GM23338 (cell line): Measurements from ENCODE around the gene DPF3. TPM values are rescaled to one million over a fixed set of nuclear protein-coding genes. Genes with fewer than 3 reads are reported as not detected.

ENCODE experiments used
- ATAC-seq: fragments of 200-7000 bp; cut with Tn5 transposase; 3 replicates; pipeline ENCODE4 v1.9.1; 2020
- DNase-seq: peaks from one replicate; pipeline ENCODE4 v3.0.0-alpha.2; 2015; ENCODE audit warnings: low spot score
- H2AFZ ChIP-seq: fragments of 200-600 bp; sonication (generic); 2 replicates; pipeline ENCODE4 v1.8.0; 2016; ENCODE audit warnings: antibody characterized with exemption, mild to moderate bottlenecking, moderate library complexity
- H3F3A ChIP-seq: fragments of 200-600 bp; sonication (generic); replicated peaks from 2 replicates; pipeline ENCODE4 v1.8.0; 2017; ENCODE audit warnings: antibody characterized with exemption, mixed run types, low read depth
- H3K27ac ChIP-seq: fragments of 200-600 bp; sonication (generic); 2 replicates; pipeline ENCODE4 v1.6.1; 2016; ENCODE audit warnings: low read depth
- H3K27me3 ChIP-seq: fragments of 200-600 bp; sonication (generic); 2 replicates; pipeline ENCODE4 v1.8.0; 2016; ENCODE audit warnings: mild to moderate bottlenecking, mixed run types, moderate library complexity; ENCODE audit not compliant: insufficient read depth
- H3K36me3 ChIP-seq: fragments of 200-600 bp; sonication (generic); 2 replicates; pipeline ENCODE4 v1.8.0; 2016; ENCODE audit warnings: mild to moderate bottlenecking; ENCODE audit not compliant: insufficient read depth
- H3K4me1 ChIP-seq: fragments of 200-600 bp; sonication (generic); 2 replicates; pipeline ENCODE4 v1.8.0; 2016; ENCODE audit warnings: mild to moderate bottlenecking, moderate library complexity; ENCODE audit not compliant: insufficient read depth
- H3K4me2 ChIP-seq: fragments of 200-600 bp; sonication (generic); 2 replicates; pipeline ENCODE4 v1.7.1; 2017; ENCODE audit warnings: mixed run types
- H3K4me3 ChIP-seq: fragments of 200-600 bp; sonication (generic); 2 replicates; pipeline ENCODE4 v1.6.1; 2016; ENCODE audit warnings: mixed run types
- H3K79me2 ChIP-seq: fragments of 200-600 bp; sonication (generic); replicated peaks from 2 replicates; pipeline ENCODE4 v1.8.0; 2017; ENCODE audit warnings: mild to moderate bottlenecking; ENCODE audit not compliant: insufficient read depth
- H3K9me2 ChIP-seq: fragments of 200-600 bp; sonication (generic); 2 replicates; pipeline ENCODE4 v1.8.0; 2017; ENCODE audit not compliant: insufficient read depth
- H4K20me1 ChIP-seq: fragments of 200-600 bp; sonication (generic); replicated peaks from 2 replicates; pipeline ENCODE4 v1.8.0; 2017; ENCODE audit warnings: mild to moderate bottlenecking; ENCODE audit not compliant: insufficient read depth
- H3K27ac Mint-ChIP-seq: 2 replicates; pipeline ENCODE4 v1.8.0; 2020; ENCODE audit warnings: inconsistent platforms, mild to moderate bottlenecking, moderate library complexity, mixed read lengths
- H3K27me3 Mint-ChIP-seq: 3 replicates; pipeline ENCODE4 v1.8.0; 2022; ENCODE audit warnings: low read depth, mild to moderate bottlenecking, moderate library complexity, mixed read lengths, inconsistent platforms; ENCODE audit not compliant: insufficient read depth, poor library complexity
- H3K36me3 Mint-ChIP-seq: 3 replicates; pipeline ENCODE4 v1.8.0; 2021; ENCODE audit warnings: low read depth, mild to moderate bottlenecking, inconsistent platforms, moderate library complexity, mixed read lengths
- H3K4me1 Mint-ChIP-seq: 3 replicates; pipeline ENCODE4 v1.8.0; 2020; ENCODE audit warnings: mild to moderate bottlenecking, inconsistent platforms, mixed read lengths
- H3K4me3 Mint-ChIP-seq: 3 replicates; pipeline ENCODE4 v1.8.0; 2021; ENCODE audit warnings: moderate library complexity, mild to moderate bottlenecking, inconsistent platforms, mixed read lengths
- H3K9me3 Mint-ChIP-seq: 3 replicates; pipeline ENCODE4 v1.8.0; 2020; ENCODE audit warnings: moderate library complexity, mild to moderate bottlenecking, inconsistent platforms, mixed read lengths
- CREB1 ChIP-seq: fragments of 250-450 bp; sonication (Bioruptor Pico); IDR thresholded peaks from 2 replicates; pipeline ENCODE4 v1.5.0; 2020; ENCODE audit warnings: low read depth, mild to moderate bottlenecking, moderate library complexity
- ETS1 ChIP-seq: IDR thresholded peaks from 2 replicates; pipeline ENCODE4 v1.6.1; 2016; ENCODE audit warnings: antibody characterized with exemption
- EZH2 ChIP-seq: fragments of 200-600 bp; sonication (generic); IDR thresholded peaks from one replicate; pipeline ENCODE4 v1.8.0; 2017; ENCODE audit warnings: antibody characterized with exemption, mild to moderate bottlenecking, low read depth; ENCODE audit not compliant: unreplicated experiment
- EZH2phosphoT487 ChIP-seq: fragments of 200-600 bp; sonication (generic); IDR thresholded peaks from one replicate; pipeline ENCODE4 v1.8.1; 2018; ENCODE audit warnings: antibody characterized with exemption; ENCODE audit not compliant: unreplicated experiment
- JUNB ChIP-seq: IDR thresholded peaks from one replicate; pipeline ENCODE4 v1.6.1; 2016; ENCODE audit warnings: antibody characterized with exemption; ENCODE audit not compliant: unreplicated experiment
- NANOG ChIP-seq: IDR thresholded peaks from 2 replicates; pipeline ENCODE4 v1.6.1; 2016; ENCODE audit warnings: antibody characterized with exemption, borderline replicate concordance
- POLR2AphosphoS5 ChIP-seq: IDR thresholded peaks from 2 replicates; pipeline ENCODE4 v1.6.1; 2016; ENCODE audit warnings: antibody characterized with exemption, low read depth
- STAT1 ChIP-seq: IDR thresholded peaks from one replicate; pipeline ENCODE4 v1.6.1; 2016; ENCODE audit warnings: antibody characterized with exemption; ENCODE audit not compliant: unreplicated experiment
- ZNF114 ChIP-seq: fragments of 250-450 bp; sonication (Bioruptor Pico); IDR thresholded peaks from 2 replicates; pipeline ENCODE4 v1.5.0; 2020; ENCODE audit warnings: mild to moderate bottlenecking, moderate library complexity
- ZNF331 ChIP-seq: fragments of 250-450 bp; sonication (Bioruptor Pico); IDR thresholded peaks from 2 replicates; pipeline ENCODE4 v1.5.0; 2020; ENCODE audit warnings: low read depth, mild to moderate bottlenecking, moderate library complexity
- polyA plus RNA-seq: library from polyadenylated mRNA; unstranded; fragments of >200 nt; fragmentation: Nextera tagmentation; extraction: Ambion mirVana; gene quantifications from 2 replicates; pipeline ENCODE4 v1.2.1, GENCODE V29; 2016
- total RNA-seq: library from RNA; depleted of rRNA; stranded (reverse); fragments of >200 nt; shearing (Covaris generic); gene quantifications from 2 replicates; pipeline ENCODE4 v1.2.3, GENCODE V29; 2014
- TF ChIP-seq, protein P1 (sequence below), 2 experiments: fragments of 200-600 bp in 1 of 2; sonication (generic) in 1 of 2; conservative IDR thresholded peaks; 2 replicates each; pipeline versions ENCODE4 v1.5.1 to v1.6.1; 2016 to 2017; ENCODE audit warnings: antibody characterized with exemption in 2 of 2, low read depth in 2 of 2, mild to moderate bottlenecking in 2 of 2, moderate library complexity in 1 of 2

DPF3 gene
- total and polyA plus RNA-seq, 2 experiments from 2014 or later, result 0.18 to 1.0 TPM

- H3K4me2 ChIP-seq, result no peak overlapping the region
- Mint-ChIP-seq H3K4me1 (peaks cover 15% of the 10 kb centered on the region), H3K9me3 (no peaks in the 10 kb centered on the region), H3K36me3 (no peaks in the 10 kb centered on the region), H3K27me3 (peaks cover 9% of the 10 kb centered on the region), H3K4me3 (no peak overlapping the region), H3K27ac (no peak overlapping the region)
- no peaks in the 10 kb centered on the region; the same call in 1 of the 2 replicates for H3K4me1 ChIP-seq
- no peak for ATAC-seq
- no peaks in the 10 kb centered on the region for H3K9me2 ChIP-seq
- no peaks in the 10 kb centered on the region for H4K20me1 ChIP-seq
- H3K27ac ChIP-seq, result no peak overlapping the region
- DNase-seq, result no peak
- H3K4me3 ChIP-seq, result no peak overlapping the region
- TF ChIP-seq EZH2phosphoT487, result no peak
- TF ChIP-seq CREB1 (CRISPR knock-in tag), result no peak
- TF ChIP-seq POLR2AphosphoS5, result no peak
- no peak for TF ChIP-seq STAT1
- TF ChIP-seq, protein P1, sequence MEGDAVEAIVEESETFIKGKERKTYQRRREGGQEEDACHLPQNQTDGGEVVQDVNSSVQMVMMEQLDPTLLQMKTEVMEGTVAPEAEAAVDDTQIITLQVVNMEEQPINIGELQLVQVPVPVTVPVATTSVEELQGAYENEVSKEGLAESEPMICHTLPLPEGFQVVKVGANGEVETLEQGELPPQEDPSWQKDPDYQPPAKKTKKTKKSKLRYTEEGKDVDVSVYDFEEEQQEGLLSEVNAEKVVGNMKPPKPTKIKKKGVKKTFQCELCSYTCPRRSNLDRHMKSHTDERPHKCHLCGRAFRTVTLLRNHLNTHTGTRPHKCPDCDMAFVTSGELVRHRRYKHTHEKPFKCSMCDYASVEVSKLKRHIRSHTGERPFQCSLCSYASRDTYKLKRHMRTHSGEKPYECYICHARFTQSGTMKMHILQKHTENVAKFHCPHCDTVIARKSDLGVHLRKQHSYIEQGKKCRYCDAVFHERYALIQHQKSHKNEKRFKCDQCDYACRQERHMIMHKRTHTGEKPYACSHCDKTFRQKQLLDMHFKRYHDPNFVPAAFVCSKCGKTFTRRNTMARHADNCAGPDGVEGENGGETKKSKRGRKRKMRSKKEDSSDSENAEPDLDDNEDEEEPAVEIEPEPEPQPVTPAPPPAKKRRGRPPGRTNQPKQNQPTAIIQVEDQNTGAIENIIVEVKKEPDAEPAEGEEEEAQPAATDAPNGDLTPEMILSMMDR (conservative IDR thresholded peaks at IDR 0.05; ENCODE audit: low read depth in 2 of 2), result no peak
- TF ChIP-seq ZNF114 (CRISPR knock-in tag), result no peak
- TF ChIP-seq NANOG, result no peak
- TF ChIP-seq ETS1, result no peak
- TF ChIP-seq EZH2, result no peak
- TF ChIP-seq ZNF331 (CRISPR knock-in tag), result no peak
- H3K27me3 ChIP-seq, result no peaks in the 10 kb centered on the region
- H2AFZ ChIP-seq, result no peak overlapping the region
- no peaks in the 10 kb centered on the region for H3K36me3 ChIP-seq
- no peaks in the 10 kb centered on the region for H3K79me2 ChIP-seq
- H3F3A ChIP-seq, result no peaks in the 10 kb centered on the region
Measured at GRCh38 chr14:72613975-72614319, 280.0 kb downstream of the DPF3 start.

DNA sequence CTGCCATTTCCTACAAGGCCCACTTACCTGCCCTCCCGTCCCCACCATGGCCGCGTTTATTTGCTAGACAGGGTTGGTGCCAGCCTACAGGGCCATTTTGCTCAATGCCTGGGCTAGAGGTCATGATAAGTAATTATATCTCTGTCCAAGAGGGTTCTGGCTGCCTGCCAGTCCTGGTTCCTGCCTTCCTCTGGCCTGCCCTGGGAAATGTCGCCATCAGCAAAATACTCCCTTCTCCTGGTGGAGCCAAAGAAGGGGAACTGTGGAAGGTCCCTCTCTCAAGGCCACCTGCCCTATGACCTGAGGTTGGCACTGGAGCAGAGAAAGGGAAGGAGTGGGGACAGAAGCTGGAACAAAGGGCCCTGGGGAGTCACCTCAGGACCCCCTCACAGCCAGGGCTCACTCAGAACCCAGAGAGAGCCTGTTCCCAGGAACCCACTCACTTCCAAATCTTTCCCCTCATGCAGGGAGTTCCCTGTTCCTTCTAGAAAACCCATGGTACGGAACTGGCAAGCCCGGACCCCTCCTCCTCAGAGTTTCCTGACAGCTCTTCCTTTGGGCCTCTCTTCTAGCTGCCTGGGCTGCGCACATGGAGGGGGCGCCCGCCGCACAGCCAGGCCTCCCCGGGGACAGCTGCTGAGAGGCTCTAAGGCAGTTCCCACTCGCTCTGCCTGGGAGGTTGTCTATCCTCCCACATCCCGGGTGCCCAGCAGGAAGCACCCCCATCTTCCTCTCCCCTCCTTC, 280.5 kb downstream of the DPF3 start:
- Histone ChIP-seq H3K36me3 (no peaks in the 10 kb centered on the region), H2AFZ (no peak overlapping the region), H3F3A (no peaks in the 10 kb centered on the region), H3K4me3 (no peak overlapping the region), H3K79me2 (no peaks in the 10 kb centered on the region), H3K27ac (no peak overlapping the region), H3K9me2 (no peaks in the 10 kb centered on the region), H3K4me1 (no peaks in the 10 kb centered on the region; the same call in 1 of the 2 replicates), H3K27me3 (no peaks in the 10 kb centered on the region), H3K4me2 (no peak overlapping the region), H4K20me1 (no peaks in the 10 kb centered on the region)
- peaks cover 8% of the 10 kb centered on the region for H3K27me3 Mint-ChIP-seq
- DNase-seq (no peak), ATAC-seq (no peak)
- no peak overlapping the region for H3K27ac Mint-ChIP-seq
- H3K4me1 Mint-ChIP-seq, result peaks cover 15% of the 10 kb centered on the region
- H3K36me3 Mint-ChIP-seq, result no peaks in the 10 kb centered on the region
- H3K9me3 Mint-ChIP-seq, result no peaks in the 10 kb centered on the region
- no peak overlapping the region for H3K4me3 Mint-ChIP-seq
- no peak for TF ChIP-seq ETS1
- no peak for TF ChIP-seq ZNF331 (CRISPR knock-in tag)
- no peak for TF ChIP-seq ZNF114 (CRISPR knock-in tag)
- TF ChIP-seq, protein P1 (conservative IDR thresholded peaks at IDR 0.05; ENCODE audit: low read depth in 2 of 2), result no peak
- no peak for TF ChIP-seq JUNB
